HG02884 (cell line): ENCODE data around the gene MANBA.
"Not testable (repeated sequence)": the region's sequence is repeated elsewhere in the genome, so short reads cannot be mapped to it uniquely, and the experiment has no call there.

Source experiments
- ATAC-seq: cut with Tn5 transposase; IDR thresholded peaks from one replicate; pipeline ENCODE4 v1.9.1; 2021; ENCODE audit warnings: mild to moderate bottlenecking, moderate library complexity; ENCODE audit not compliant: unreplicated experiment

The MANBA gene

DNA sequence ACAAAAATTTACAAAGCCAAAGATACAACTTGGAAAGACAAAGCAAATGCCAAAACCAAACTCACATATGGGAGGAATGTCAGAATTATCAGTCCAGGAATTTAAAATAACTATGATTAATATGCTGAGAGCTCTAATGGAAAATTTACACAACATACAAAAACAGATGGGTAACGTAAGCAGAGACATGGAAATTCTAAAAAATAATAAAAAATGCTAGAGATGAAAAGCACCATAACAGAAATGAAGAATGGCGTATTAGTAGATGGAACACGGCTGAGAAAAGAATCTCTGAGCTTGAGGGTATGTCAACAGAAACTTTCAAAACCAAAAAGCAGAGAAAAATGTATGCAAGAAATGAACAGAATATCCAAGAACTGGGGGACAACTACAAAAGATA is 4.1 kb upstream of the MANBA start:
- ATAC-seq = no peak

DNA sequence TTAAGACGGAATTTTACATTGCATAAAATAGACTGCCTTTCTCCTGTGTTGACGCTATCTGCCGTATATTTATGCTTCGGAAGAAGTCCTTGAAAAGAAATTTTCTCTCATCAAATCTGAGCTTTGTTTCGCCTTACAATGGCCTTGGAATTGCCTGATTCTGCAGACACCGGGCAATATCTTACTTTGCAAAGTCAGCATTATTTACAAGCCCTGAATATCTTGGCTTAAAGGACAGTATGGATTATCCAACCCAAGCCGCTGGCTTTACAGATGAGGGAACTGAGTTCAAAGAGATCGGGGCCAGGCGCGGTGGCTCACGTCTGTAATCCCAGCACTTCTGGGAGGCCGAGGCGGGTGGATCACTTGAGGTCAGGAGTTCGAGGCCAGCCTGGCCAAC is 1.1 kb upstream of the MANBA start:
- no peak for ATAC-seq

DNA sequence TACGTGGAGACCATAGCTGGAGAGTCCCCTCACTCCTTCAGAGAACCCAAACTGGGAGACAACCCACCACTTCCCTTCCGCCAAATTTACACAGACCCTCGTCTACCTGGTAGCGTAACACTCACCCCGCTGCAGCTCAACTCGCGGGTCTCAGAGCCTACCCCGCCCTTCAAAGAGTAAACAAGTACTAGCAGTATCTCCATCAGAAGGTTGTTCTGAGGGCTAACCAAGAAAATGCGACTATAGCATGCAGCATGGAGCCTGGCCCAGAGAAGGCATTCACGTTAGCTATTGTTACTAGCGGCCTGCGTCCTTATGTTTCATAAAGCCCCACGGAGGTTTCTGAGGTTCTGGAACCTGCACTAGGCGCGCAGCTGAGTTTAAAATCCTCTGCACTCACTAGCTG is 531 bp upstream of the MANBA start:
- peak; percentile 9 for ATAC-seq

DNA sequence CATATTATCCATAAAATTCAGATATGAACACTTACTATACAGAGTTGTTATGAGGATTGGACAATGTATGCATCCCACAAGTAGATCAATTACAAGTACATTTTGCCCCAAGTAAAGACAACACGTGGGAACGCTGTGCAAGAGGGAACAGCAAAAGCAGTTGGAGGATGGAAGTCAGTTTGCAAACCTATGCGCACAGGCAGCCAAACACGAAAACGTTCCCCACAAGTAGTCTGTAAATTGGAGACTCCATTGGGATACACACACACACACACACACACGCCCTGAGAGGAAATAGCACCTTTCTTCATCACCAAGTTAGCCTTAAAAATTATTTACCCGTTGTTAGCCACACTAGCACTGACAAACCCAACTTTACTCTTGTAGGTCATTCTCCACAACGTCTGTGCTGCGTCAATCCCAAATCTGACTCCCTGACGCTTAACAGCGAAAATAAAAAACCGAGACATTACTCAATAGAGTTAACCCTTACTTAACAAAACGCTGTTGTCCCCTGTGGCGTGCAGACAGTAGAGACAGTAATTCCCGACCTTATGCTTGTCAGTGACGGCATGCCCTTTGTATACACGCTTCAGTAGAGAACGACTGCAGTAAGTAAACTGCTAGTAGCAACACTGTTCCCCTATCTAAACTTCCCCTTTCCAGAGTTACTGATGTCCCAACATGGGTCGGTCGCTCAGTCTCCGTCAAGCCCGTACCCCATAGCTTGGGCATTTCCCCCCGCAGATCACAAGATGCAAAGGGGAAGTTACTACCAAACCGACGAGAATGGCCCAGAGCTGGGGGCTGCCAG is 730 bp downstream of the MANBA start:
- peak; percentile 66 for ATAC-seq

DNA sequence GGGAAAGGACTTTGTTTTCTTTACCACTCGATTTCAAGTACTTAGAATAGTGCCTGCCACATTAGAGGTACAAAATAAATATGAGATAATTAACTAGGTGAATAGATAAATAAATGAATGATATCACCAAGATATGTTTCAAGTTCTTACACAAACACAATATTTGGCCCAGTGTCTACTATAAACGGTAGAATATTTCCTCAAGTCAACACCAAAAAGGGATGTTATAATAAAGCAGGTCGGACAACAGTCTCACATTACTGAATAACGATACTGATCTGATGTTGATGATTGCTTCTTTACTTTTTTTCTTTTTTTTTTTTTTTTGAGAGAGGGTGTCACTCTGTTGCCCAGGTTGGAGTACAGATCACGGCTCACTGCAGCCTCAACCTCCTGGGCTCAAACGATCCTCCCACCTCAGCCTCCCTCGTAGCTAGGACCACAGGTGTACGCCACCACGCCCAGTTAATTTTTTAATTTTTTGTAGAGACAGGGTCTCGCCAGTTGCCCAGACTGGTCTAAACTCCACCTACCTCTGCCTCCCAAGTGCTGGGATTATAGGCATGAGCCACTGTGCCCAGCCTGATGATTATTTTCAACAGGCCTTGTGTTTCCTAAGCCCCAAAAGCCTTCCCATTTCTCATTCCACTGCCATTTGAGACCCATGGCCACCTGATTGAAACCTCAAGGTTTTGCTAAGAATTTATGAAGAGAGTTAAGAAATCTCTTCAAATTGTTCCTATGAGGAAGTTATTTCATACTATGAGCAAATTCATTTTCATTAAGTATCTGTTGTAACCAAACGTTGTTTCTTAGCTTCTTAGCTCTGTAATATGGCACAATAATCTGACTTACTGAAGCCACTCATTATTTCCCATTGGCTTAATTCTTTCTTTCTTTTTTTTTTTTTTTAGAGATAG is 2.3 kb downstream of the MANBA start:
- no peak for ATAC-seq

DNA sequence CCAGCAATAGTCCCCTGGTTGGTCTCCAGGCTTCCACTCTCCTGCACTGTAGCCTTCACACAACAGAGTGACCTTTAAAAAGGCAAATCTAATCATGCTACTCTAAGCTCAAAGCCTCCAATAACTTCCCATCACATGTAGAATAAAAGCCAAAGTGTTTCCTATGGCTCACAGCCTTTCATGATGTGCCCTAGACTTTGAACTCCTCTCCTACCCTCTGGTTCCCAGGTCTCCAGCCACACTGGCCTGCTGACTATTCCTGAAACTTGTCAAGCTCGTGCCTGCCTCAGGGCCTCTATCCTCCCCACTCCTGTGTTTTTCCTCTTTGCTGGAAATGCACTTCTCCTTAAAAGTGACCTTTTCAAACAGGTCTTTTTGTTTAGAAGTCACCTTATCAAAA is 3.1 kb downstream of the MANBA start:
- no peak for ATAC-seq

DNA sequence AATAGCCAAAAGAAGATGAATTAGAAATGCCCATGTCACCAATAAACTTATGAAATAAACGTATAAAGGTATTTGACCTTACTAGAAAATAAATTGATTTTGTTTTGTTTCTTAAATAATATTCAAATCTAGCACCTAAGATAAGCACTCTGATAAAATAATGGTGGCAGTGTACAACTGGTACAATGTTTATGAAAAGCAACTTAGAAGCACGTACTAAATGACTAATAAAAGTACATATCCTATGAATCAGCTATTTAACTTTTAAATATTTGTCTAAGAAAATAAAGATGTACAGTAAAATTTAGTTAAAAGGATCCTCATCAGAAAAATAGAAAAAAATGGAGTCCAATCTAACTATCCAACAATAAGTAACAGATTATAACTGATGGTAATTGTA is 6.7 kb downstream of the MANBA start:
- no peak for ATAC-seq

DNA sequence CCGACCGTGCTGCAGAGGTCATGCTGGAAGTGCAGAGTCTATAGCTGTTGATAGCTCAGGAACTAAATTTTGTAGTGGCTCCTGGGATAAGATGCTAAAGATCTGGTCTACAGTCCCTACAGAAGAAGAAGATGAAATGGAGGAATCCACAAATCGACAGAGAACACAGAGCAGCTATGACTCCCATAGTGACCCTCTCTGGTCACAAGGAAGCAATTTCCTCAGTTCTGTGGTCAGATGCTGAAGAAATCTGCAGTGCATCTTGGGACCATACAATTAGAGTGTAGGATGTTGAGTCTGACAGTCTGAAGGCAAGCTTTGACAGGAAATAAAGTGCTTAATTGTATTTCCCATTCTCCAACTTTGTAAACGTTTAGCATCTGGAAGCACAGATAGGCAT is 8.8 kb downstream of the MANBA start:
- no peak for ATAC-seq

DNA sequence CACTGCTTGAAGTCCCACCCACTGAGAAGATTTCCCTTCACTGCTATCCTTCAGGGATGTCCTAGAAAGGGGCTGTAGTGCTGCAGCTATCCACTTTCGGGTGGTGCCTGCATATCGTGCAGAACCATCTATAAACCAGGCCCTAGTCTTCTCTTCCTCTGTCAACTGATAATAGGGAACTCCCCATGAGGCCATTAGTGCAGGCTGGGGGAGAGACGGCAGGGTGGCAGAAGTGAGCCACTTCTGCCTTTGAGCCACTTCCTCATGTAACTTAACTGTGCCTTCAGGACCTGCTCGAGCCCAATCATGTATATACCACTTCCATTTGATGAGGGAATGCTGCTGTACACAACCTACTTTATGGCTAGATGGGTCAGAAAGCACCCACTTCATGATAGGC is 17.4 kb downstream of the MANBA start:
- ATAC-seq = peak; percentile 98

DNA sequence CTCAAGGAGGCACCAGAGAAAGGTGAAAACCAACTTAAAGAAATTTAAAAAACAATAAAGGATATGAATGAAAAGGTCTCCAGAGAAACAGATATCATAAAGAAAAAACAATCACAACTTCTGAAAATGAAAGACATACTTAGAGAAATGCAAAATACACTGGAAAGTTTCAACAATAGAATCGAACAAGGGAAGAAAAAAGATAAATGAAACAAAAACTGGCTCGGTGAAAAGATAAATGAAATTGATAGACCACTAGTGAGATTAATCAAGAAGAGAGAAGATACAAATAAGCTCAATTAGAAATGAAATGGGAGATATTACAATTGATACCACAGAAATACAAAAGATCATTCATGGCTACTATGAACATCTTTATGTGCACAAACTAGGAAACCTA is 22.0 kb downstream of the MANBA start:
- not testable (repeated sequence) for ATAC-seq

DNA sequence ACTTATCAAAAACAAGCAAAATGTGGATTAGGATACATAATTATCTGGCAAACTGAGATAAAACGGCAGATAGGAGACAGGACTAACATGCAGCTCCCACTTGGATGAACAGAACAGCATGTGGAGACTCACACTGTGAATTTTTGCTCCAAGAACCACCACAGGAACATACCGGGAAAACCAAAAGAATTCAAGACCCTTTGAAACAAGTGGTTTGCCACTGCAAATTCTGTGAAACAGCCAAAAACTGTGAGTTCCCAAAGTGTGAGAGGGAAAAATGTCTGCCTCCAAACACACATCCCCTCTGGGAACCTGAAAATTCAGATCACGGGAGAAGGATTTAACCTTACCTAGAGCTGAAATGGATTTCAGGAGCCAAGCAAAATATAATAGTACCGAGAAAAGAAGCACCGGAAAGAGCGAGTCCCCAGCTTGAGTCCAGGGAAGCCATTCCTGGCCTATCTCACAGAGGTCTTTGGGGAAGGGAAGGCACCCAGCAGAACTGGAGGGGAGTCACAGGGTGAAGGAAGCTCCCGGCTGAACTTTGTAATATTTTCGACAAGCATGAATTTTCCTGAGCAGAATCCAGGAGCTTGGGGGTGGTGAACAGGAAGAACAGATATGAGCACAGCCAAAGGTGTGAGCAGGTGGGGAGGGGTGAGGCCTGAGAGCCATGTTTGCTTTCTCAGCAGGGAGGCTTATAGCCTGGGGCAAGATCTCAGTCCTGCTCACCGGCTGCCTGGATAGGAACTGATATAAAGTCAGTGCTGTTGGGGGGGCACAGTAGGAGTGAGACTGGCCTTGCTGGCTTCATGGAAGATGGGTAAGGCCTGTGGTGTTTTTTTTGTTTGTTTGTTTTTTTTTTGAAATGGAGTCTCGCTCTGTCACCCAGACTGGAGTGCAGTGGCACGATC is 23.9 kb downstream of the MANBA start:
- no peak for ATAC-seq

DNA sequence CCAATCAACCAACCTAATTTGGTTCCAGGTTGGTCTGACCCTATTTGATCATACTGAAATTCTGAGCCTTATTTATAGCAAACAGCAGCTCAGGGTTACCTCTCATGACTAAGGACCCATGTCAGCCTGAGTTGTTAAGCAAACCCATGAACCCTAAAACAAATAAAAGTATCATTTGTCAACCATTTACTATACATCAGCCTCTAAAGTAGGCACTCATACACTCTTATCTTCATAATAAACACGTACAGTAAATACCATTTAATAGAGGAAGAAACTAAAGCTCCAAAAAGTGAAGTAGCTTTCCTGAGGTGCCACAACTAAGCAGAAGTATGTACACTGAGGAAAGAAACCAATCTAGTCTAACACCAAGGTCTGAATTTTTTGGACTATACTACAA is 25.2 kb downstream of the MANBA start:
- ATAC-seq = no peak

DNA sequence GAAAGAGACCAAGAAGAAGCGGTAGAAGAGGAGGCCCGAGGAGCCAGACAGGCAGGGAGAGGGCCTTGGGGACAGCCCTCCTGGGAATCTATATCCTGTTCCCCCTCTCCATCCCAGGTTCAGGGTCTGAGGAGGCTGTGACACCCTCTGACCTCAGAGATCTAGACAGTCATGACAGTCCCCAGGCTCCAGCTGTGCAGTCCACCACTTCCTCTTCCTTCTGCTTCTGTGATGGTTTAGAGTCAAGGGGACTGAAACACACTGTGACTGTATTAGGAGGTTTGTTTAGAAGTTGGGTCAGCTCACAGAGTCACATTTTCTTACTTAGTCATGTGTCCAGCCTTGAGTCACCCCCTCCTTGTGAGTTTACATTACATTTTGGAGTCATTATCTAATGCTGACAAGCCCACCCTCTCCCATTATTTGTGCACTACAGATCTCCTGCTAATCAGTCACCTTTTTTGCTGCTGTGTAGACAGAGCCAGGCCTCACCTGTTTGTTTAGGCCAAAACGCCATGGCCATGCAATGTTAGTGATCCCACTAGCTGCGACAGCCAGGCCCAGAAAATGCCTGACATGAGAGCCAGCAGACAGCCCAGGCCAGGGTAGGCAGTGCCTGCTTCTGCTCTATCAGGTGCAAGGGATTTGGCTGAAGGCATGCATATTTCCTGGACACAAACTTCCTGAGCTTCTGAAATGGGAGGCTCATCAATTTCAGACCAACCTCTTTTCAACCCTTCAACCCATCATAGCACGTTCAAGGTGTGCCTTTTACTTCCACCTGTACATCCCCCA is 26.0 kb downstream of the MANBA start:
- peak; percentile 99 for ATAC-seq

DNA sequence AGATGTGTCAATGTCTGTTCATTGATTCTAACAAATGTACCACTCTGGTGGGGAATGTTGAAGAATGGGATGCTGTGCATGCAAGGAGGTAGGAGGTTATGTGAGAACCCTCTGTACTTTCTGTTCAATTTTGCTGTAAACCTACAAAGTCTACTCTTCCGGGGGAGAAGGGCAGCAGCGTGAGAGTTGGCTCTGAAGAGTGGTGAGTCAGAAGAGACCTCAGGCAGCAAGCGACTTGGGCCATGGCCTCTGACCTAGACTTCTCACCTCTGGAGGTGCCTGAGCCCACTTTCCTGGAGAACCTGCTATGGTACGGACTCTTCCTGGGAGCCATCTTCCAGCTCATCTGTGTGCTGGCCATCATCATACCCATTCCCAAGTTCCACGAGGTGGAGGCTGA is 26.7 kb downstream of the MANBA start:
- no peak for ATAC-seq

DNA sequence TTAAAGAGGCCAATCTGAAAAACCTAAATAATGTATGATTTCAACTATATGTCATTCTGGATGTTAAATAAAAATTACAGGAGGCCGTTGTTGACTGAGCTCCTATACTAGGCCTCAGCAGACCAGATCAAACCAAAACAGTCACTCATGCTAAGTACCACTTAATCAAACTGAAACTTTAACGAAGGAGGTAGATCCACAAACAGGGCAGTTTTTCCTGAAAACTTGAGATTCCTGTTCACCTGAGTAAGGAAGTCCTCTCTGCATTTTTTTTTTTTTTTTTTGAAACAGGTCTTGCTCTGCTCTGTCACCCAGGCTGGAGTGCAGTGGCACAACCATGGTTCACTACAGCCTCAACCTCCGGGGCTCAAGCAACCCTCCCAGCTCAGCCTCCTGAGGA is 27.7 kb downstream of the MANBA start:
- no peak for ATAC-seq

DNA sequence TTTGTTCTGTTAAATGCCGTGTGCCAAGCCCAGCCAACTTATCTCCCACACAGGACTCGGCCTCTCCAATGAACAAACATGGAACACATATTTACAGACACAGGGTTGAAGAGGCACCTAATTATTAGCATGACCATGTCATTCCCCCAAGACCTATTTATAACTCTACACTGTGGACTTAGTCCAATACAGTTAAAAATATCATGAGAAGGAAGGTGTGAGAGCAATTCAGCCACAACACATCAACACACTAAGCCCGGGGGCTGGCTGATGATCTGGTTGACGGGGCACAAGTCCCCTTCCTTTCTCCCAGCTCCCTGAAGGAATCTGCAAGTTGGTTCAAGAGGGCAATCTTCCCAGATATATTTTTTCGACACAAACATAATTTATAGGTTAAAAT is 28.1 kb downstream of the MANBA start:
- ATAC-seq = no peak

DNA sequence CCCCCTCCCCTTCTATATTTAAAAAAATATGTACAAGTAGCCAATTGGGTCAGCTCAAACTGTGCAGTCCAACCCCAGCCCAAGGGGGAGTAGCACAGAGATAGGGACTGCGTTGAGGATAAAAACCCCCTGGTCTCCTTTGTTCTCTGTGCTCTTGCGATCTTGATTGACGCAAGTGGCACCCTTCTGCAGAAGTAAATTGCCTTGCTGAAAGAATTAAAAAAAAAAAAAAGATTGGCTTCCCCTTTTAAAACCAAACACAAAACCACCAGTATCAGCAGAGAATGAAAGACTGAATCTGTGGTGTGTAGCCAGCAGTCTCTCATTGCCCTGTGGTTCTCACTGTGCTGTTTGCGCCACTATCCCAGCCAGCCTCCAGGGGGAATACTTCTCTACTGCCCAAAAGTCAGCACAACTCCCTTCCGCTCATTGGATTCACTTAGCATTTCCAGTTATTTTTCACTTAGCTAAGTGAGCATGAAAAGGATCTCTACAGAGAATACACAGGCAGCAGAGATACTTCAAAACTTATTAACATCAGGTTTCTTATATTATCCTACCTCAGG is 29.7 kb downstream of the MANBA start:
- ATAC-seq = no peak

DNA sequence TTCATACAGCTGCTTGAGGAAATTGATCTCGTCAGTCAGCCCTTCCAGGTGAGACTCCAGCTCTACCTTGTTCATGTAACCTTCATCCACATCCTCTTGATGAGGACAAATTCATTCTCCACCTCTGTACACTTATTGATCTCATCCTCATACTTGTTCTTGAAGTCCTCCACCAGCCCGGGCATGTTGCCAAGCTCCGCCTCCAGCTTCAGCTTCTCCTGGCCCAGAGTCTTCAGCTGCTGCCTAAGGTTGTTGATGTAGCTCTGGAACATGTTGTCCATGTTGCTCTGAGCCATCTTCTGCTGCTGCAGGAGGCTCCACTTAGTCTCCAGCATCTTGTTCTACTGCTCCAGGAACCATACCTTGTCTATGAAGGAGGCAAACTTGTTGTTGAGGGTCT is 31.3 kb downstream of the MANBA start:
- ATAC-seq = not testable (repeated sequence)

DNA sequence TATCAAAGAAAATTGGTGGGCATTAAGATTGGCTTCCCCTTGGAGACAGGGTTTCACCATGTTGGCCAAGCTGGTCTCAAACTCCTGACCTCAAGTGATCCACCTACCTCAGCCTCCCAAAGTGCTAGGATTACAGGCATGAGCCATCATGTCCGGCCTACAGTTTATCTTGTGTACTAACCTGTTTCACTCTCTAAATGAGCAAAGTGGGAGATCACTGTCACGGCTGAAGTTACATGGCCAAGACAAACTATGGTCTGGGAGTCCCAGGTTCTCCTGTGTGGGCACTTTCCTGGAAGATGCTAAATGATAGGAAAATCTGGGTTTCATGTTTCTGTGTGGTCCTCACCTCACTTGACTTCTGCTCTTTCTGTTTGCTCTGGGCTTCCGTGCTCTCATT is 33.8 kb downstream of the MANBA start:
- ATAC-seq = not testable (repeated sequence)

DNA sequence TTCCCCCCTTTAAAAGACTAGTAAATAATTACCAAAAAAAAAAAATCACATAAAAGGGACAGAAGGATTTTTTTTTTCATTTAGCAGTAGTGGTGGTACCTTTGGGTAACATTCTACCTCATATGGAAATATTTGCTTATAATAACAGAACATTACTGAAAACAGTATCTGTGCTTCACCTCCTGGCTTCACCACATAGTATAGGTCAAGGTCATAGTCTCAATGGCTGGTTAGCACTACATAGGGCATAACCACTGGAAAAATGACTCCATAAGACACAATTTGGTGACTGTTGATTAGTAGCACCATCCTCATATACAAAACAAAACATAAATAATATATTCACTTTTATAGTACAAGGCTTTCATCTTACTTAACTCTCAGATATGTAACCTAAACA is 34.7 kb downstream of the MANBA start:
- no peak for ATAC-seq
